Neural cell (in vitro differentiated cells): ENCODE results near the gene TBC1D30.

Experiments
- CTCF ChIP-seq: fragments of 450-650 bp; IDR thresholded peaks from 2 replicates; pipeline ENCODE4 v1.5.1; 2014; ENCODE audit warnings: antibody characterized with exemption, mild to moderate bottlenecking, moderate library complexity; ENCODE audit not compliant: poor library complexity, severe bottlenecking
- EZH2 ChIP-seq: fragments of 200-600, 300-800 bp; shearing (Covaris generic), sonication (generic); IDR thresholded peaks from 2 replicates; pipeline ENCODE4 v1.6.1; 2014; ENCODE audit warnings: antibody characterized with exemption, low read length, borderline replicate concordance, mild to moderate bottlenecking; ENCODE audit not compliant: insufficient read depth, poor library complexity, severe bottlenecking
- MXI1 ChIP-seq: fragments of 450-650 bp; conservative IDR thresholded peaks from 2 replicates; pipeline ENCODE4 v1.6.1; 2014; ENCODE audit warnings: antibody characterized with exemption, mild to moderate bottlenecking; ENCODE audit not compliant: poor library complexity, severe bottlenecking

- TF ChIP-seq EZH2 (no peak), MXI1 (no peak), CTCF (peak; percentile 92)
Measured at GRCh38 chr12:64890873-64891468, 66.5 kb downstream of the TBC1D30 start.
